Measurements from ENCODE around the gene DAB2IP. TPM values are rescaled to one million over a fixed set of nuclear protein-coding genes. Genes with fewer than 3 reads are reported as not detected.

DAB2IP gene
- total and polyA plus RNA-seq, 2 of the 4 experiments (the other 2 are of a cell fraction), result 5.6 to 17.2 TPM

- BruUV-seq (replicated peaks), result no TSS peak
- no peaks in the 10 kb centered on the region for H3K36me3 ChIP-seq (ENCODE audit: control insufficient read depth, insufficient read depth, low read length)
- no peak overlapping the region for H4K8ac ChIP-seq (ENCODE audit: low read depth in 2 of 2, low read length in 2 of 2)
- dilution Hi-C loops (cut with HindIII; ENCODE audit: low sequenced_read_pairs, unreplicated experiment), result no loop called here
- H3K27me3 ChIP-seq (ENCODE audit: control insufficient read depth, insufficient read depth, low read length), result peaks cover 9% of the 10 kb centered on the region; the same call in 1 of the 2 replicates
- H2BK120ac ChIP-seq (ENCODE audit: low read depth, low read length), result no peak overlapping the region
- H3K4me3 ChIP-seq (ENCODE audit: insufficient read depth, low read depth, low read length), result no peak overlapping the region
- DNase-seq (no peak), ATAC-seq (ENCODE audit: low read depth) (no peak)
- ChIA-PET CTCF (no interaction called here), POLR2A (ENCODE audit: unreplicated experiment) (no interaction called here)
- H2AK5ac ChIP-seq (ENCODE audit: low read depth, low read length), result no peak overlapping the region
- no peak overlapping the region for H3K4me2 ChIP-seq (ENCODE audit: low read depth, low read length)
- H3K23ac ChIP-seq (ENCODE audit: low read depth, low read length), result no peak overlapping the region
- H3K9me3 ChIP-seq (ENCODE audit: control insufficient read depth, insufficient read depth, low read length), result no peaks in the 10 kb centered on the region
- H2AFZ ChIP-seq (replicated peaks; ENCODE audit: low read length, poor library complexity), result no peak overlapping the region
- no peaks in the 10 kb centered on the region for H3K79me1 ChIP-seq (ENCODE audit: low read depth in 1 of 2, low read length in 2 of 2)
- TF ChIP-seq RAD21 (IDR thresholded peaks at IDR 0.05; ENCODE audit: low read length) (no peak), RFX5 (IDR thresholded peaks at IDR 0.05; ENCODE audit: low read depth, low read length) (no peak), NFE2L2 (IDR thresholded peaks at IDR 0.05; ENCODE audit: low read depth, low read length) (no peak), FOS (IDR thresholded peaks at IDR 0.05; ENCODE audit: low read depth, low read length) (no peak), RCOR1 (IDR thresholded peaks at IDR 0.05; ENCODE audit: insufficient replicate concordance, low read length) (no peak), USF2 (IDR thresholded peaks at IDR 0.05; ENCODE audit: low read depth, low read length) (no peak), SMC3 (IDR thresholded peaks at IDR 0.05; ENCODE audit: low read depth, low read length) (no peak), CHD1 (IDR thresholded peaks at IDR 0.05; ENCODE audit: low read depth, low read length) (no peak), MXI1 (IDR thresholded peaks at IDR 0.05; ENCODE audit: borderline replicate concordance, low read depth, low read length) (no peak), MAFK (IDR thresholded peaks at IDR 0.05; ENCODE audit: low read depth, low read length) (no peak), POLR2A (IDR thresholded peaks at IDR 0.05; ENCODE audit: low read depth, low read length) (no peak), CTCF (conservative IDR thresholded peaks at IDR 0.05; ENCODE audit: low read depth, low read length) (no peak), ELK1 (IDR thresholded peaks at IDR 0.05; ENCODE audit: borderline replicate concordance, low read depth, low read length) (no peak), BHLHE40 (IDR thresholded peaks at IDR 0.05; ENCODE audit: low read depth, low read length) (no peak), CEBPB (IDR thresholded peaks at IDR 0.05; ENCODE audit: low read depth, low read length) (no peak)
- no peaks in the 10 kb centered on the region for H3K9me1 ChIP-seq (ENCODE audit: insufficient read depth, low read length)
- H3K27ac ChIP-seq (ENCODE audit: insufficient read depth, low read length), result no peak overlapping the region
- H3K9ac ChIP-seq (ENCODE audit: low read depth, low read length), result no peak overlapping the region
- H2BK5ac ChIP-seq (ENCODE audit: low read depth, low read length, poor library complexity, severe bottlenecking), result no peak overlapping the region
- 78% methylated on average over 9 of the region's 10 CpGs; no CpG with 5 or more reads in 1 of the 2 experiments for WGBS, 2 experiments (ENCODE audit: extremely low coverage in 2 of 2, insufficient read length in 1 of 2)
- in situ Hi-C loops (cut with MboI; ENCODE audit: low sequenced_read_pairs), result no loop called here
- no peaks in the 10 kb centered on the region for H4K20me1 ChIP-seq (ENCODE audit: insufficient read depth, low read length)
- H2AK9ac ChIP-seq (replicated peaks; ENCODE audit: low read depth, low read length, poor library complexity), result no peak overlapping the region
- no peak overlapping the region for H2BK15ac ChIP-seq (ENCODE audit: low read depth, low read length)
- H4K91ac ChIP-seq (ENCODE audit: insufficient read depth, low read depth, low read length), result no peak overlapping the region
- H3K4me1 ChIP-seq (ENCODE audit: control insufficient read depth, insufficient read depth, low read length), result no peaks in the 10 kb centered on the region
- H3K56ac ChIP-seq (ENCODE audit: extremely low read depth, insufficient read depth, low read length), result no peak overlapping the region
- H3K18ac ChIP-seq (ENCODE audit: low read depth, low read length), result no peak overlapping the region
- no peak overlapping the region for H3K4ac ChIP-seq (ENCODE audit: low read depth, low read length)
- H4K5ac ChIP-seq (ENCODE audit: low read depth, low read length), result no peak overlapping the region
- intact Hi-C loops (cut with micrococcal nuclease), result no loop called here
- H3K14ac ChIP-seq (replicated peaks; ENCODE audit: low read depth, low read length), result no peak overlapping the region
- H2BK20ac ChIP-seq (ENCODE audit: low read depth, low read length), result no peak overlapping the region
Observed at GRCh38 chr9:121811751-121812150, 160.3 kb downstream of the DAB2IP start.
